DND-41 (cell line): ENCODE data around the gene PRKCE.

Experiments used
- EZH2 ChIP-seq: IDR thresholded peaks from 3 replicates; pipeline ENCODE4 v1.6.1; 2012; ENCODE audit warnings: borderline replicate concordance, low read depth, mild to moderate bottlenecking, moderate library complexity, low read length, inconsistent platforms; ENCODE audit not compliant: severe bottlenecking
- TF ChIP-seq, protein P1 (sequence below): IDR thresholded peaks from 2 replicates; pipeline ENCODE4 v1.5.1; 2012; ENCODE audit warnings: borderline replicate concordance, low read length, moderate library complexity, mild to moderate bottlenecking; ENCODE audit not compliant: poor library complexity, severe bottlenecking; ENCODE audit errors: extremely low read depth

DNA sequence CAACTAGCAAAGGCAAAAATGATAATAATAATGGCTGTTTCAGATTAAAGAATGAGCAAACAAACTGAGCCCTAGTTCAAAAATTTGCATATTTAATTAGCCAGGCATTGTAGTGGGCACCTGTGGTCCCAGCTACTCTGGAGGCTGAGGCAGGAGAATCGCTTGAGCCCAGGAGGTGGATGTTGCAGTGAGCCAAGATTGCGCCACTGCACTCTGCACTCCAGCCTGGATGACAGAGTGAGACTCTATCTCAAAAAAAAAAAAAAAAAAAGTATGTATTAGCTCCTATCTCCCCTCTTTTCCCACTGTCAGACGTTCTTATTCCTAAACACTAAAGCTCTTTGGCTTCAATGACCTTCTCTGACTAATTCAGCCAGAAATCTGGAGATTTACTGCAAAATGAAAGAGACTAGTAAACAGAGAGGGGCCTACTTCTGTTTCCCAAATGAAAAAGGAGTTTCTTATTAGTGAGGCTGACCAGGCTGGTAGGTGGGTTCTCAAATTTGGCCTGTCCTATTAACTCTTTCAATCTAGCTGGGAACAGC, 36.5 kb upstream of the PRKCE start:
- TF ChIP-seq, protein P1, sequence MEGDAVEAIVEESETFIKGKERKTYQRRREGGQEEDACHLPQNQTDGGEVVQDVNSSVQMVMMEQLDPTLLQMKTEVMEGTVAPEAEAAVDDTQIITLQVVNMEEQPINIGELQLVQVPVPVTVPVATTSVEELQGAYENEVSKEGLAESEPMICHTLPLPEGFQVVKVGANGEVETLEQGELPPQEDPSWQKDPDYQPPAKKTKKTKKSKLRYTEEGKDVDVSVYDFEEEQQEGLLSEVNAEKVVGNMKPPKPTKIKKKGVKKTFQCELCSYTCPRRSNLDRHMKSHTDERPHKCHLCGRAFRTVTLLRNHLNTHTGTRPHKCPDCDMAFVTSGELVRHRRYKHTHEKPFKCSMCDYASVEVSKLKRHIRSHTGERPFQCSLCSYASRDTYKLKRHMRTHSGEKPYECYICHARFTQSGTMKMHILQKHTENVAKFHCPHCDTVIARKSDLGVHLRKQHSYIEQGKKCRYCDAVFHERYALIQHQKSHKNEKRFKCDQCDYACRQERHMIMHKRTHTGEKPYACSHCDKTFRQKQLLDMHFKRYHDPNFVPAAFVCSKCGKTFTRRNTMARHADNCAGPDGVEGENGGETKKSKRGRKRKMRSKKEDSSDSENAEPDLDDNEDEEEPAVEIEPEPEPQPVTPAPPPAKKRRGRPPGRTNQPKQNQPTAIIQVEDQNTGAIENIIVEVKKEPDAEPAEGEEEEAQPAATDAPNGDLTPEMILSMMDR, result no peak
- no peak for TF ChIP-seq EZH2
